Cardiac muscle cell (in vitro differentiated cells and primary cell): Measurements from ENCODE around the gene NFATC1. TPM values are rescaled to one million over a fixed set of nuclear protein-coding genes. Genes with fewer than 3 reads are reported as not detected.
A peak's percentile ranks its signal among the peaks of the same experiment; 100 is the strongest.

Experiments
- DNase-seq, 2 donors: peaks; one replicate each; pipeline versions ENCODE4 v3.0.0 to v3.0.0-alpha.2; 2010 to 2017; ENCODE audit warnings: low read depth in 1 of 2, low spot score in 1 of 2
- H3K27ac ChIP-seq: fragments of 200-600 bp; sonication (generic); 2 replicates; pipeline ENCODE4 v1.5.1; 2016
- H3K27me3 ChIP-seq: fragments of 200-600 bp; sonication (generic); 2 replicates; pipeline ENCODE4 v1.6.0; 2016; ENCODE audit warnings: control low read depth
- H3K36me3 ChIP-seq: fragments of 200-600 bp; sonication (generic); 2 replicates; pipeline ENCODE4 v1.5.1; 2016; ENCODE audit warnings: control low read depth
- H3K4me1 ChIP-seq: fragments of 200-600 bp; sonication (generic); 2 replicates; pipeline ENCODE4 v1.8.1; 2017; ENCODE audit warnings: low read depth, mild to moderate bottlenecking, mixed run types
- H3K4me3 ChIP-seq: fragments of 200-600 bp; sonication (generic); 2 replicates; pipeline ENCODE4 v1.5.1; 2016; ENCODE audit warnings: mild to moderate bottlenecking
- H3K9me3 ChIP-seq: fragments of 200-600 bp; sonication (generic); 2 replicates; pipeline ENCODE4 v1.5.1; 2017; ENCODE audit warnings: low read depth, mild to moderate bottlenecking, control low read depth
- polyA plus RNA-seq: library from polyadenylated mRNA; unstranded; fragments of >200 nt; fragmentation: Nextera tagmentation; extraction: Ambion mirVana; gene quantifications from 2 replicates; pipeline ENCODE4 v1.2.1, GENCODE V29; 2016
- total RNA-seq: library from RNA; depleted of rRNA; stranded (reverse); fragments of >200 nt; gene quantifications from 2 replicates; pipeline ENCODE4 v1.2.3, GENCODE V29; 2016
- TF ChIP-seq, protein P1 (sequence below): IDR thresholded peaks from 2 replicates; pipeline ENCODE4 v1.5.1; 2012; ENCODE audit warnings: low read depth, mild to moderate bottlenecking, low read length

NFATC1 gene
- total and polyA plus RNA-seq, 2 experiments from 2014 or later, result 10.8 to 11.7 TPM

- Histone ChIP-seq H3K27me3 (no peaks in the 10 kb centered on the region), H3K4me1 (no peaks in the 10 kb centered on the region), H3K36me3 (no peaks in the 10 kb centered on the region), H3K4me3 (no peak overlapping the region), H3K9me3 (no peaks in the 10 kb centered on the region), H3K27ac (no peak overlapping the region)
- TF ChIP-seq, protein P1, sequence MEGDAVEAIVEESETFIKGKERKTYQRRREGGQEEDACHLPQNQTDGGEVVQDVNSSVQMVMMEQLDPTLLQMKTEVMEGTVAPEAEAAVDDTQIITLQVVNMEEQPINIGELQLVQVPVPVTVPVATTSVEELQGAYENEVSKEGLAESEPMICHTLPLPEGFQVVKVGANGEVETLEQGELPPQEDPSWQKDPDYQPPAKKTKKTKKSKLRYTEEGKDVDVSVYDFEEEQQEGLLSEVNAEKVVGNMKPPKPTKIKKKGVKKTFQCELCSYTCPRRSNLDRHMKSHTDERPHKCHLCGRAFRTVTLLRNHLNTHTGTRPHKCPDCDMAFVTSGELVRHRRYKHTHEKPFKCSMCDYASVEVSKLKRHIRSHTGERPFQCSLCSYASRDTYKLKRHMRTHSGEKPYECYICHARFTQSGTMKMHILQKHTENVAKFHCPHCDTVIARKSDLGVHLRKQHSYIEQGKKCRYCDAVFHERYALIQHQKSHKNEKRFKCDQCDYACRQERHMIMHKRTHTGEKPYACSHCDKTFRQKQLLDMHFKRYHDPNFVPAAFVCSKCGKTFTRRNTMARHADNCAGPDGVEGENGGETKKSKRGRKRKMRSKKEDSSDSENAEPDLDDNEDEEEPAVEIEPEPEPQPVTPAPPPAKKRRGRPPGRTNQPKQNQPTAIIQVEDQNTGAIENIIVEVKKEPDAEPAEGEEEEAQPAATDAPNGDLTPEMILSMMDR, result no peak
- no peak for DNase-seq
Measured at GRCh38 chr18:79420033-79420745, 24.5 kb downstream of the NFATC1 start.

DNA sequence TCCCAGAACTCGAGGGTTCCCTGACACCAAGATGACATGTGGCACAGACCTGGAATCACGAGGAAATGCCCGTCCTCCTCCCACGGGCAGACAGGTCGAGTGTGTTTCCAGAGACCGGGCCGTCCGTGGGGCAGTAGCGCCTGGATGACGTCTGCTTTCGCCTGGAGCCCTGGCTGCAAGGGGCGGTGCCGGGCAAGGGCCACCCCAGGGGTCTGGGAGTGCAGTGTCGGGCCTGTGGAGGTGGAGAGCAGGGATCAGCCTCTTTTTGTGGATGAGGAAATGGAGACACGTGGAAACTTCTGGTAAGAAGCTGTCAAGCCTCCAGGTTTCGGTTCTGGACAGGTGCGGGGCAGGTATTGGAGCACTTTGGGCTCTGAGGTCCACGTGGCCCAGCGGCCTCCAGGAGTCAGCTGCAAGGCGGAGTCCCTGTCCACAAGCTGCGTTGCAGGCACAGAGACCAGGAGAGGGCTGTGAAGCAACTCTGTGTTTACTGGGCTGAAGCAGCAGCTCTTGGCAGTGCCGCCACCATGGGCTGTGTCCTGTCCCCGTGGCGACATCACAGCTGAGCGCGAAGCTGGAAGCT is 25.6 kb downstream of the NFATC1 start:
- no peaks in the 10 kb centered on the region for H3K27me3 ChIP-seq
- no peaks in the 10 kb centered on the region for H3K4me1 ChIP-seq
- H3K27ac ChIP-seq, result no peak overlapping the region
- no peak for DNase-seq
- H3K4me3 ChIP-seq, result no peak overlapping the region
- TF ChIP-seq, protein P1, result no peak
- H3K36me3 ChIP-seq, result no peaks in the 10 kb centered on the region
- H3K9me3 ChIP-seq, result no peaks in the 10 kb centered on the region

- Histone ChIP-seq H3K4me3 (no peak overlapping the region), H3K27ac (no peak overlapping the region), H3K9me3 (no peaks in the 10 kb centered on the region), H3K4me1 (no peaks in the 10 kb centered on the region), H3K36me3 (no peaks in the 10 kb centered on the region), H3K27me3 (no peaks in the 10 kb centered on the region)
- peak in 1 of 2 donors; percentile 52 for DNase-seq
- TF ChIP-seq, protein P1, result no peak
Measured at GRCh38 chr18:79422022-79422782, 26.5 kb downstream of the NFATC1 start.

- no peak overlapping the region for H3K4me3 ChIP-seq
Measured at GRCh38 chr18:79422783-79423165, 27.0 kb downstream of the NFATC1 start.

More at GRCh38 chr18:79422783-79423165, 27.0 kb downstream of the NFATC1 start:
- Histone ChIP-seq H3K4me1 (no peaks in the 10 kb centered on the region), H3K36me3 (no peaks in the 10 kb centered on the region), H3K9me3 (no peaks in the 10 kb centered on the region), H3K27ac (no peak overlapping the region), H3K27me3 (no peaks in the 10 kb centered on the region)
- TF ChIP-seq, protein P1, result no peak
- no peak for DNase-seq
